Muscle layer of colon (tissue), 2 donors: ENCODE results near the gene MIB2.

Source experiments
- H3K27ac ChIP-seq: one replicate; pipeline ENCODE4 v1.7.0; 2013; ENCODE audit warnings: low read depth, mild to moderate bottlenecking, low read length, moderate library complexity
- H3K27me3 ChIP-seq, 2 donors: one replicate each; pipeline ENCODE4 v1.7.0; 2013; ENCODE audit warnings: low read length in 2 of 2, mild to moderate bottlenecking in 2 of 2; ENCODE audit not compliant: insufficient read depth in 2 of 2, control insufficient read depth in 1 of 2
- H3K36me3 ChIP-seq: one replicate; pipeline ENCODE4 v1.7.0; 2013; ENCODE audit warnings: mild to moderate bottlenecking, low read length; ENCODE audit not compliant: insufficient read depth
- H3K4me1 ChIP-seq: one replicate; pipeline ENCODE4 v1.7.0; 2013; ENCODE audit warnings: mild to moderate bottlenecking, low read length; ENCODE audit not compliant: insufficient read depth
- H3K4me3 ChIP-seq, 2 donors: one replicate each; pipeline ENCODE4 v1.7.0; 2013; ENCODE audit warnings: low read length in 2 of 2, low read depth in 1 of 2, mild to moderate bottlenecking in 1 of 2, moderate library complexity in 1 of 2
- H3K9ac ChIP-seq: one replicate; pipeline ENCODE4 v1.7.0; 2013; ENCODE audit warnings: low read length
- H3K9me3 ChIP-seq: one replicate; pipeline ENCODE4 v1.7.0; 2013; ENCODE audit warnings: mild to moderate bottlenecking, low read length
- donor health status: abdominal sarcoma.
- donor health status: Adenocarcinoma of cecum.

Gene MIB2

GRCh38 chr1:1619917-1620361 lies 4.6 kb downstream of the MIB2 start:
- Histone ChIP-seq H3K36me3 (peaks cover 9% of the 10 kb centered on the region), H3K9ac (no peak overlapping the region), H3K4me1 (peaks cover 14% of the 10 kb centered on the region), H3K27ac (no peak overlapping the region), H3K4me3 (no peak overlapping the region), H3K27me3 (no peaks in the 10 kb centered on the region), H3K9me3 (no peaks in the 10 kb centered on the region)

- Histone ChIP-seq H3K27ac (no peak overlapping the region), H3K36me3 (peaks cover 9% of the 10 kb centered on the region), H3K9me3 (no peaks in the 10 kb centered on the region), H3K4me3 (no peak overlapping the region), H3K9ac (no peak overlapping the region), H3K4me1 (peaks cover 14% of the 10 kb centered on the region), H3K27me3 (no peaks in the 10 kb centered on the region)
These were observed 5.3 kb downstream of the MIB2 start for GRCh38 chr1:1620433-1621139.

- Histone ChIP-seq H3K27me3 (no peaks in the 10 kb centered on the region), H3K9me3 (no peaks in the 10 kb centered on the region), H3K27ac (no peak overlapping the region), H3K36me3 (peaks cover 9% of the 10 kb centered on the region), H3K4me3 (no peak overlapping the region), H3K4me1 (peaks cover 14% of the 10 kb centered on the region), H3K9ac (no peak overlapping the region)
These were observed 6.1 kb downstream of the MIB2 start for GRCh38 chr1:1621173-1622009.

DNA sequence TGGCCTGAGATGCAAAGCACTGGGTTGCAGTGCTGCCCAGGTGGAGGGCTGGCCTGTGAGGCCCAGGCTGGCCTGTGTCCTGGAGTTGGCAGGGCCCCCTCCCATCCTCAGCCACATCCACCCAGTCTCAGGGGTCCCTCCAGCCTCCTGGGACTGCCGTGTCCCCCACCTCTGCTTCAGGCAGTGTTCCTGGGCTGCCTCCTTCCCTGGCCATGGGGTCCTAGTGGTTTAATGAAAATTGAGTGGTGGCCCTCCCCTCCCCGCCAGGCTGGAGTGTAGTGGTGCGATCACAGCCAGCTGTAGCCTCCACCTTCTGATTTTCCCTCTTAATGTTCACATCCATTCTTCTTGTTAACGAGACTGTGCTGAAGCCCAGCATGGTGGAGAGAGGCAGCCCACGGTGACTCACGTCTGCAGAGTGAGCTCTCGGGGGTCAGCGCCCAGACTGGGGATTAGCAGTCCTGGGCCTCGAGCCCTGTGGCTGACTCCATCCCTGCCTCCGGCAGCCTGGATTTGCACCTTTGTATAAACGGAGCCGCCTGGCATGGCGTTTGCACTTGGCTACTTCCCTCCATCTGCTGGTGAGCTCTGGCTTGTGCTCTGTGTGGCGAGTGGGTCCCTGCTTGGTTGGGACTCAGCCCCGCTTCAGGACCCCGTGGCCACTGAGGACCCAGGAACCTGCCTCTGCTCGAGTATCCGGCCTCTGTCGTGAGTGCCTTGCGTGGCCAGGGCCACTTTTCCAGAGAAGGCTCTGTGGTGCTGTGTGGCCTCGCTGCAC lies 6.9 kb downstream of the MIB2 start:
- H3K9me3 ChIP-seq, result no peaks in the 10 kb centered on the region
- H3K27ac ChIP-seq, result no peak overlapping the region
- H3K36me3 ChIP-seq, result peaks cover 9% of the 10 kb centered on the region
- no peak overlapping the region for H3K4me3 ChIP-seq
- peaks cover 6% of the 10 kb centered on the region for H3K4me1 ChIP-seq
- no peaks in the 10 kb centered on the region for H3K27me3 ChIP-seq
- no peak overlapping the region for H3K9ac ChIP-seq

DNA sequence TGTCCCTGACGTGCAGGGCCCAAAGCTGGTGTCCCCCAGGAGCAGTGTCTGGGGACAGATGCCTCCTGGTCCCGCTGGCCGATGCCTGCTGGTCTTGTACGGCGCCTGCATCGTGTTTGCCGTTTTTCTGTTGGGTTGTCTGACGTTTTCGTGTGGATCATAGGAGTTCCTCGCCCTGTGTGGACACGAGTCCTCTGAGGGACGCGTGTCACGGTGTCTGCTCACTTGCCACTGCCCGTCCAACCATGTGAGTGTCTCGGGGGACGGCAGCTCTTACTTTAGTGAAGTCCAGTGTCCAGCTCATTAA lies 7.4 kb downstream of the MIB2 start:
- H3K9me3 ChIP-seq, result no peaks in the 10 kb centered on the region
- no peak overlapping the region for H3K4me3 ChIP-seq
- no peak overlapping the region for H3K27ac ChIP-seq
- H3K27me3 ChIP-seq, result no peaks in the 10 kb centered on the region
- H3K4me1 ChIP-seq, result peaks cover under 1% of the 10 kb centered on the region
- no peak overlapping the region for H3K9ac ChIP-seq
- H3K36me3 ChIP-seq, result peaks cover 8% of the 10 kb centered on the region

GRCh38 chr1:1623181-1623630 lies 7.9 kb downstream of the MIB2 start:
- Histone ChIP-seq H3K4me1 (no peaks in the 10 kb centered on the region), H3K27ac (no peak overlapping the region), H3K9me3 (no peaks in the 10 kb centered on the region), H3K36me3 (peaks cover 3% of the 10 kb centered on the region), H3K4me3 (no peak overlapping the region), H3K9ac (no peak overlapping the region), H3K27me3 (no peaks in the 10 kb centered on the region)

DNA sequence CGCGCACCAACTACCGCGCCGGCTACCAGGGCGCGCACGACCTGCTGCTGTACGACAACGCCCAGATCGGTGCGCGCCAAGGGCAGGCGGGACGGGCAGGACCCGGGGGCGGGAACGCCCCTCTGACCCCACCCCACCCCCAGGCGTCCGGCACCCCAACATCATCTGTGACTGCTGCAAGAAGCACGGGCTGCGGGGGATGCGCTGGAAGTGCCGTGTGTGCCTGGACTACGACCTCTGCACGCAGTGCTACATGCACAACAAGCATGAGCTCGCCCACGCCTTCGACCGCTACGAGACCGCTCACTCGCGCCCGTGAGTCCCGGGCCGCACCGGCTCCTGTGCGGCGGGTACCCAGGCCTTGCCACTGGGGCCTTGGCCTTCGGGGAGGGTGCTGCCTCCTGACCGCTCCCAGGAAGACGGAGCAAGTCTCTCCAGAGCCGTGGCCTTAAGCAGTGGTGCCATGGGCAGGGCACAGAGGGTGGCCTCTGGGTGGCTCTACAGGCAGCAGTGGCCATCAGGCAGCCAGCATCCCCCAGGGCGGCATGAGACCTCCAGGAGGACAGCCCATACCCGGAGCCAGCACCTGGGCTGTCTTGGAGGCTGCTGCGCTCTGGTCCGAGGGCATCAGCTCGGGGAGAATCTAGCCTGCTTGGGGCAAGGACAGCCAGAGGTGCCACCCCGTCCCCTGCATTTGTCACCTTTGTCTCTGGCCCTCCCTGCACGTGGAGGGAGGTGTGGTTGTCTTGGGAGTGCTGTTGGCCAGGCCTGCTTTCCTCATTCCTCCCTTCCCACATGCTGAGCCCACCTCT lies 8.5 kb downstream of the MIB2 start:
- no peak overlapping the region for H3K9ac ChIP-seq
- no peaks in the 10 kb centered on the region for H3K9me3 ChIP-seq
- H3K27me3 ChIP-seq, result peaks cover 0 to 6% of the 10 kb centered on the region in 2 donors
- H3K27ac ChIP-seq, result no peak overlapping the region
- H3K4me1 ChIP-seq, result no peaks in the 10 kb centered on the region
- no peak overlapping the region for H3K4me3 ChIP-seq
- no peaks in the 10 kb centered on the region for H3K36me3 ChIP-seq

DNA sequence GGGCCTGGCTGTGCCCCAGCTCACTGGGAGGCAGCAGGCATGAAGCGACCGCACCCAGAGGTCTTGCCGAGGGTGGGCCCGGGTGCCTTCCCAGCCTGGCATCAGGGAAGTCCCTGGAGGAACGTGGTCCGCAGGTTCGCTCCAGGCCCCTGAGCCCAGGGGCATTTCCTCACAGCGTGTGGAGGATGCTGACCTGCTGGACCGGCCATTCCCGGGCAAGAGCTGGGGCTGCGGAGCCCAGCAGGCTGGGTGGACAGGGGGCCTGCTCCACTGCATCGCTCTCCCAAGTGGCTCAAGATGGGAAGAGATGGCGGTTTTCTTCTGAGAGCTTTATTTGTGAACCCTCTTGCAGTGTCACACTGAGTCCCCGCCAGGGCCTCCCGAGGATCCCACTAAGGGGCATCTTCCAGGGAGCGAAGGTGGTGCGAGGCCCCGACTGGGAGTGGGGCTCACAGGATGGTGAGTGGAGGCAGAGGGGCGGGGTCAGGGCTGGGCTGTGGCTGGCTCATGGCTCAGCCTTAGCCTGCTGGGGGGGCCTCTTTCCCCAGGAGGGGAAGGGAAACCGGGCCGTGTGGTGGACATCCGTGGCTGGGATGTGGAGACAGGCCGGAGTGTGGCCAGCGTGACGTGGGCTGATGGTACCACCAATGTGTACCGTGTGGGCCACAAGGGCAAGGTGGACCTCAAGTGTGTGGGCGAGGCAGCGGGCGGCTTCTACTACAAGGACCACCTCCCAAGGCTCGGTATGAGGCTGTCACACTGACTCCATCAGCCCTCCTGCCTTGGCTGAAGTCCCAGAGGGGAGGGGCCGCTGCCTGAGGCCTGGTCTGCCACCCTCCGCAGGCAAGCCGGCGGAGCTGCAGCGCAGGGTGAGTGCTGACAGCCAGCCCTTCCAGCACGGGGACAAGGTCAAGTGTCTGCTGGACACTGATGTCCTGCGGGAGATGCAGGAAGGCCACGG lies 9.4 kb downstream of the MIB2 start:
- no peak overlapping the region for H3K9ac ChIP-seq
- no peaks in the 10 kb centered on the region for H3K4me1 ChIP-seq
- peaks cover 0 to 7% of the 10 kb centered on the region in 2 donors for H3K27me3 ChIP-seq
- no peak overlapping the region for H3K27ac ChIP-seq
- H3K9me3 ChIP-seq, result no peaks in the 10 kb centered on the region
- no peak overlapping the region for H3K4me3 ChIP-seq
- H3K36me3 ChIP-seq, result no peaks in the 10 kb centered on the region

DNA sequence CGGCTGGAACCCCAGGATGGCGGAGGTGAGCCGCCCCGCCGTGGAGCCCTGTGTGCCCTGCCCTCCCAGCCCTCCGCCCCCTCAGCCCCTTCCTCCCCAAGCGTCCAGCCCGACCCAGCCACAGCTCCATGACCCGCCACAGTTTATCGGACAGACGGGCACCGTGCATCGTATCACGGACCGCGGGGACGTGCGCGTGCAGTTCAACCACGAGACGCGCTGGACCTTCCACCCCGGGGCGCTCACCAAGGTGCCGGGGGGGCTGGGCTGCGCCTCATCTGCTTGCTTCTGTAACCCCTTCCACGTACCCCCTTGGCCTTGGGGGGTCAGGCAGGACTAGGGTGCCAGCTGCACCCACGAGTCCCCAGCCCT lies 10.1 kb downstream of the MIB2 start:
- no peak overlapping the region for H3K4me3 ChIP-seq
- H3K27me3 ChIP-seq, result peaks cover 0 to 12% of the 10 kb centered on the region in 2 donors
- no peaks in the 10 kb centered on the region for H3K36me3 ChIP-seq
- no peaks in the 10 kb centered on the region for H3K4me1 ChIP-seq
- no peaks in the 10 kb centered on the region for H3K9me3 ChIP-seq
- H3K27ac ChIP-seq, result no peak overlapping the region
- no peak overlapping the region for H3K9ac ChIP-seq

GRCh38 chr1:1625824-1626206 lies 10.5 kb downstream of the MIB2 start:
- Histone ChIP-seq H3K4me3 (no peak overlapping the region), H3K9ac (no peak overlapping the region), H3K27ac (no peak overlapping the region), H3K4me1 (no peaks in the 10 kb centered on the region), H3K9me3 (no peaks in the 10 kb centered on the region), H3K36me3 (no peaks in the 10 kb centered on the region), H3K27me3 (peaks cover 0 to 16% of the 10 kb centered on the region in 2 donors)
